Ovary (tissue), 3 donors: ENCODE data around the gene SYNGAP1.

Source experiments
- POLR2A ChIP-seq: fragments of 450-650 bp; IDR thresholded peaks from one replicate; pipeline ENCODE4 v1.6.1; 2017; ENCODE audit warnings: antibody characterized with exemption, mild to moderate bottlenecking, moderate library complexity
- TF ChIP-seq, protein P1 (sequence below), 3 donors: fragments of 450-650 bp in 2 of 3; fragments of 200-600 bp in 1 of 3; IDR thresholded peaks; one replicate each; pipeline versions ENCODE4 v1.5.1 to v1.8.0; 2016 to 2022; ENCODE audit warnings: antibody characterized with exemption in 3 of 3, mild to moderate bottlenecking in 1 of 3
- donor health status: DM: no; HTN: no; CAD: no.

DNA sequence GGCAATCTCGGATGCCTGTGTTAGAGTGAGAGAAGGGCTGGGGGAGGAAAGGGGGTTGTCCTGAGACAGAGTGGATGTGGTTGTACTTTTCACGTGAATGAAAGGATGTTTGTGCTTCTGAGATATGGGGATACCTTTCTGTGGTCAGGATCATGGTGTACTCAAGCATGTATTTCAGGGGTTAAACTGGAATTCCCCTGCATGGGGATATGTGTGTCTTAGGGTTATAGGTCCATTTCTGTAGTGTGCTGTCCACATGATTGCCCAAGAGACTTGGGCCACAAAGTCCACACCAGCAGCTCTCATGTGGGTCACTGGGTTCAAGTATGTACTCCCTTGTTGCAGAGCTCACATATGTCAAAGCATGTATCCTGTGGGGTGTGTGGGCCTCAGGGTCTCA is 10.5 kb downstream of the SYNGAP1 start:
- TF ChIP-seq POLR2A, result no peak
- TF ChIP-seq, protein P1, sequence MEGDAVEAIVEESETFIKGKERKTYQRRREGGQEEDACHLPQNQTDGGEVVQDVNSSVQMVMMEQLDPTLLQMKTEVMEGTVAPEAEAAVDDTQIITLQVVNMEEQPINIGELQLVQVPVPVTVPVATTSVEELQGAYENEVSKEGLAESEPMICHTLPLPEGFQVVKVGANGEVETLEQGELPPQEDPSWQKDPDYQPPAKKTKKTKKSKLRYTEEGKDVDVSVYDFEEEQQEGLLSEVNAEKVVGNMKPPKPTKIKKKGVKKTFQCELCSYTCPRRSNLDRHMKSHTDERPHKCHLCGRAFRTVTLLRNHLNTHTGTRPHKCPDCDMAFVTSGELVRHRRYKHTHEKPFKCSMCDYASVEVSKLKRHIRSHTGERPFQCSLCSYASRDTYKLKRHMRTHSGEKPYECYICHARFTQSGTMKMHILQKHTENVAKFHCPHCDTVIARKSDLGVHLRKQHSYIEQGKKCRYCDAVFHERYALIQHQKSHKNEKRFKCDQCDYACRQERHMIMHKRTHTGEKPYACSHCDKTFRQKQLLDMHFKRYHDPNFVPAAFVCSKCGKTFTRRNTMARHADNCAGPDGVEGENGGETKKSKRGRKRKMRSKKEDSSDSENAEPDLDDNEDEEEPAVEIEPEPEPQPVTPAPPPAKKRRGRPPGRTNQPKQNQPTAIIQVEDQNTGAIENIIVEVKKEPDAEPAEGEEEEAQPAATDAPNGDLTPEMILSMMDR (IDR thresholded peaks at IDR 0.05), result no peak
